GM19240 (cell line): ENCODE results near the gene TACSTD2.
"Not testable (repeated sequence)": the region's sequence is repeated elsewhere in the genome, so short reads cannot be mapped to it uniquely, and the experiment has no call there.

Source experiments
- DNase-seq: peaks from one replicate; pipeline ENCODE4 v3.0.0; 2011; ENCODE audit warnings: low spot score; ENCODE audit not compliant: insufficient read length

The TACSTD2 gene, protein sequence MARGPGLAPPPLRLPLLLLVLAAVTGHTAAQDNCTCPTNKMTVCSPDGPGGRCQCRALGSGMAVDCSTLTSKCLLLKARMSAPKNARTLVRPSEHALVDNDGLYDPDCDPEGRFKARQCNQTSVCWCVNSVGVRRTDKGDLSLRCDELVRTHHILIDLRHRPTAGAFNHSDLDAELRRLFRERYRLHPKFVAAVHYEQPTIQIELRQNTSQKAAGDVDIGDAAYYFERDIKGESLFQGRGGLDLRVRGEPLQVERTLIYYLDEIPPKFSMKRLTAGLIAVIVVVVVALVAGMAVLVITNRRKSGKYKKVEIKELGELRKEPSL

DNA sequence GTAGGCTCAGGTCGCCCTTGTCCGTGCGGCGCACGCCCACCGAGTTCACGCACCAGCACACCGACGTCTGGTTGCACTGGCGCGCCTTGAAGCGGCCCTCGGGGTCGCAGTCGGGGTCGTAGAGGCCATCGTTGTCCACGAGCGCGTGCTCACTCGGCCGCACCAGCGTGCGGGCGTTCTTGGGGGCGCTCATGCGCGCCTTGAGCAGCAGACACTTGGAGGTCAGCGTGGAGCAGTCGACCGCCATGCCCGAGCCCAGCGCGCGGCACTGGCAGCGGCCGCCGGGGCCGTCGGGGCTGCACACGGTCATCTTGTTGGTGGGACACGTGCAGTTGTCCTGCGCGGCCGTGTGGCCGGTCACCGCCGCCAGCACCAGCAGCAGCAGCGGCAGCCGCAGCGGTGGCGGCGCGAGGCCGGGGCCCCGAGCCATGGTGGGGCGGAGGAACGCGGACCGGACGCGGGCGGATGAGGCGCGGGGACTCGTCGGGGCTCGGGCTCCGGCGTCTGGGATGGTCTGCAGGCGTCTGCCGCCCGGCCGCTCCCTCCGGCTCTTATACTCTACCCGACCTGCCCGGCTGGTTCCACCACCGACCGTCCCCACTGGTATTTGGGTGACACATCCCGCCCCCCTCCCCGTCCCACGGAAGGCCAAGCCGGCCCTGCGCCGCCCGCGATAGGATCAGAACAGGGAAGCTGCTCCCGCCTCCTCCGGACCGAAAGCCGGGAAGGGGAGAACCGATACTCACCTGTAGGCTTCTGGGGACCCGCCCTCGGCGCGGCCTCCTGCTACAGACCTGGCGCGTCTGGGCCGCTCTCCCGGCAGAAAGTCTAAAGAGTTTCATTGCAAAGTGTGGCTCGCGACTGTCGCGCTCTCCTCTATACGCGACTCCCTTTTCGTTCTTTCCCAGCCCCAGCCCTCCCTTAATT lies at the start of gene TACSTD2:
TACSTD2 (minus strand) TSS at position 526 of the 927 bp plus-strand sequence; CDS start at position 430, 96 bp downstream.
- no peak for DNase-seq

DNA sequence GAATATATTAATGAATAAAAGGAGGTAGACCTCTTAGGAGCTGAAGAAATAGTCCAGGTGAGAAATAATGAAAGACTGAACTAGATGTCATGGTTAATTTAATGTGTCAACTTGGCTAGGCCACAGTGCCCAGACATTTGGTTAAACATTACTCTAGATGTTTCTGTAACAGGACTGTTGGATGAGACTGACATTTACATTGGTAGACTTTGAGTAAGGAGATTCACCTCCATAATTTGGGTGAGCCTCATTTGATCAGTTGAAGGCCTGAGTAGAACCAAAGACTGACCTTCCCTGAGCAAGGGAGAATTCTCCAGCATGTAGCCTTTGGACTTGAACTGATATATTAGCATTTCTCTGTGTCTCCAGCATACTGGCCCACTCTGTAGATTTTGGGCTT lies 49.2 kb upstream of the TACSTD2 start:
- no peak for DNase-seq

DNA sequence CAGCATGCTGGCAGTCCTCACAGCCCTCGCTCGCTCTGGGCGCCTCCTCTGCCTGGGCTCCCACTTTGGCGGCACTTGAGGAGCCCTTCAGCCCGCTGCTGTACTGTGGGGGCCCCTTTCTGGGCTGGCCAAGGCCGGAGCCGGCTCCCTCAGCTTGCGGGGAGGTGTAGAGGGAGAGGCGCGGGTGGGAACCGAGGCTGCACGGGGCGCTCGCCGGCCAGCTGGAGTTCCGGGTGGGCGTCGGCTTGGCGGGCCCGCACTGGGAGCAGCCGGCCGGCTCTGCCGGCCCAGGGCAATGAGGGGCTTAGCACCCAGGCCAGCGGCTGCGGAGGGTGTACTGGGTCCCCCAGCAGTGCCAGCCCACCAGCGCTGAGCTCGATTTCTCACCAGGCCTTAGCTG lies 46.2 kb upstream of the TACSTD2 start:
- not testable (repeated sequence) for DNase-seq

DNA sequence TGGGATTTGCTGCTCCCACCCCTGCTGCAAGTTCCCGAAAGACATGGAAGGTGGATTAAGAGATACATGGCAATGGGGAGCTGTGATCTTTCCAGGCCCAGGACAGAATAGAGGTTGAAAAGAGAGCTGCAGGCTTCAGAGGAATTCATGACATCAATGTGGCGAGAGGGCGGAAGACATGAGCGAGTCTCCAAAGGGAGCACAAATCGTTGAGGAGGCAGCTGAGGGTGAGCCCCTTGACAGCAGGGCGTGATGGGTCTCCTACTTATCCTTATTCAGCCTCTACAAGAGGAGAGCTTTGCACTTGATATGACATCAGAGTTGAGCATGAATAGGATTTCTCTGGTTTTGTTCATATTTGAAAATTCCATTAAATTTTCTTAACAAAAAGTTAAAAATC lies 45.5 kb upstream of the TACSTD2 start:
- DNase-seq, result no peak

DNA sequence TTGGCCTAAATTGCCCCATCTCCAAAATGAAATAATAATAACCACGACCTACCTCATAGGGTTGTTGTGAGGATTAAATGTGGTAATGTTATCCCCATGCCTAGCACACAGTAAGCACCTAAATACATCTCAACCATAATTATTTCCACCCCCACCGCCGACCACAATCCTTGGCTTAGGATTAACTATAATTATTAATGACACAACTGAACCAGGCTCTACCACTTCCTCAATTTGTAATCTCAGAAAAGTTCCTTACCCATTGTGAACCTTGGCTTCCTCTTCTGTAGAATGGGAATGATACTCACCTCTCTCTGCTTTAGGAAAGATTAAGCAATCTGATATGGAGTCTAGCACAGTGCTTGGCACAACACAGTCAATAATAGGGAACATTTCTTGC lies 44.3 kb upstream of the TACSTD2 start:
- DNase-seq, result no peak

DNA sequence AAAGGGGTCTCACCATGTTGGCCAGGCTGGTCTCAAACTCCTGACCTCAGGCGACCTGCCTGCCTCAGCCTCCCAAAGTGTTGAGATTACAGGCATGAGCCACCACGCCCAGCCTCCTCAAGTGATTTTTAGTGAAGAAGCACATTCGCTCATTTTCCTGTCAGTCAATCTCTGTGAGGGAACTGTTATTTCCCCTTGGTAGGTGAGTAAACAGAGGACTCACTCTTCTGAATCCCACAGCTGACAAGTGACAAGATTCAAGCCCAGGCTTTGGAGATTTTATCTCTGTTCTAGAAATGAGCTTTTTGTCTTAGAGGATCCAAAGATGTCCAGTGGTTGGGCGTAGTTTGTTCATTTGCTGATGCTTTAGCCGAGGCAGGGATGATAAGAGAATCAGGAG lies 43.9 kb upstream of the TACSTD2 start:
- no peak for DNase-seq

DNA sequence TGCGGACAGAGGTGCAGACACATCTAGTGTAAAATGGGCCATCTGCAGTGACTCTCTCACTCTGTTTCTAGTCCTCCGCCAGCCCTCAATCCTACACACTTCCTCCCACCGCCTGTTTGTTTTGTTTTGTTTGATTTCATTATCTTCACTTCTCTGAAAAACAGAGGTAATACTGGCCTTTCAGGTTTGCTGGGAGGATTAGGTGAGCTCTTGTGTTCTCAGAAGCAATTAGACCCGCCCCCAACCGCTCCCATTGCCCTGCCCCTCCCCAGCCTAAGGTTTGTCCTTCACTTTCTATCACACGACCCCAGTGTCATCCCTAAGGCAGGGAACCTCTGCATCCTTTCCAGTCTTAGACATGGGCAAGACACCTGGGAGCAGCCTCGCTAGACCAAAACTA lies 43.2 kb upstream of the TACSTD2 start:
- DNase-seq, result no peak

DNA sequence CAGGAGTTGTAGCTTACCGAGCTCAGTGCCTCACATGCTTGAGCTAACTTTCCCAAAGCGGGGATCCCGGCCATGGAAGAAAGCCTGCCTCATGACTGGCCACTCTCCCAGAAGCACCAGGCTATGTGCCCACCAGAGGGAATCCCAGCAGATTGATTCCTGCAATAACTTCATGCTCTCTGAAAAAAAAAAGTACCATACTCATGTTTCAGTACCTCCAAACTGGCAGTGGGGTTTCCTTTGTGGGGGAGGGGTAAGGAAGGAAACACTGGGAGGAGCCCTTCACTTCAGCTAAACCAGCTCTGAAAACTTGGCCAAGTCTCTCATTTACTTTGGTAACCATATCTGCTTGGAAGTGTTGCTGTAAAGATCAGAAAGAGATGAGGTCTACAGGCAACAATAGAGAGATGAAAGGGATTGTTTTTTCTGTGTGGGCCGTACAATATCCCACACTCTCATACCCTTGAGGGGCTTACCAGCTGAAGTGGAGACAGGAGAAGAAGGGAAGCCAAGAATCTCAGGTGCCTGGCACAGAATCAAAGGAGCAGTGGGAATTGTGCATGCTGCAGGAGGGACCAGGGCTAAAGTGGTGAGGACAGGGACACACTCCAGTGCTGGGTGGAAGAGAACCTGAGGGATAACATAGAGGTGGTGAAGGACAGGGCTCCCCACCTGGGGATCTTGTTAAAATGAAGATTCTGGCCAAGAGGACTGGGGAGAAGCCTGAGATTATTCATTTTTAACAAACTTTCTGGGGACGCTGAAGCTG lies 42.4 kb upstream of the TACSTD2 start:
- no peak for DNase-seq

DNA sequence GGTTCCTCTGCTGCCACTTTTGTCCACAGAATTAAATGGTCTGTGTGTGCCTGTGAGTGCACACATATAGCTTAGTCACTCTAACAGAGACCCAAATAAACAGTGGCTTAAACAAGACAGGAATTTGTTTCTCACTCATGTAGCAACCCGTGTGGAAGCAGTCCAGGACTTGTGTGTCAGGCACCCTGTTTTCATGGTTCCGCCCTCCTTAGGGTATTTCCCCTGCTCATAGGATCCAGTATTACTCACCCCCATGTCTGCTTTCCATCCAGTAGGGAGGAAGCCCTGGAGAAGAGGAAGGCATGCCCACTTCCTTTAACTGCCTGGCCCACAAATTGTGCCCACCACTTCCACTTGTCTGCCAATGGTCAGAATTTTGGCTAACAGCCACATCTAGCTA lies 41.3 kb upstream of the TACSTD2 start:
- no peak for DNase-seq

DNA sequence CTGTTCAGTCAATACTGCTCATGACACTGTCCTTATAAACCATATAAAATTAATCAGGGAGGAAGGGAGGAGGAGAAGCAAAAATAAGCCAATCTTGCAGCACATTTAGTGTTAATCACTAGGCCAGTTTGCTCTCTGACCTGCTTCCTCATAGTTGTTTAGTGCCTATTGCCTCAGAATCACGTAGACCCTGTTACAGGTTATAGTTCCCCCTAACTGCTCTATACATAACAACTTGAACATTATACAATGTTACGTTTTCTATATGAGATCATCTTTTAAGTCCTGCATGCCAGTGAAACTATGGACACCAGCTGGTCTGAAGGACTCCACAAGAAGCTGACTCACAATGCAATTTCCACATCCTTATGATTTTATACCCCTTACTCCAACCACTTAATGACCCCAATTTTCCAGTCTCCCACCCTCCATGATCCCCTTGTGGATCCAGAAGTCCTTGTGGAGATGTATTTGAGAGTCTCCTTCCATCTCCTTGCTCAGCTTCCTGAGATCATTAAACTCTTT lies 34.9 kb upstream of the TACSTD2 start:
- DNase-seq, result no peak

DNA sequence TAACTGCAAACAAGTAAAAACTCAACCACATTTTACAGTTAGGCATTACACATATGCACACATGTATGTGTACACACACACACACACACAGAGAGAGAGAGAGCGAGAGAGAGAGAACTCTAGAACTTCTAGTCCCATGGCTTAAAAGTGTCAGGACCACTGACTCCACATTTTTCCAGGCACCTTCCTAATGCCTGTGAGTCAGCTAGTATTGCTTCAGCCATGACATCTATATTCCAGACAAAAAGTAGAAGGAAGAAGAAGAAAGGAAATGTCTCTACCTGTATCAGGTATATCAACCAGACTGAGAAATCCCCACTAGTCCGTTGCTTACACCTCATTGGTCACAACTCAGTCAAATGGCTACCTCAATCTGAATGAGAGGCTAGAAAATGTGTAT lies 31.9 kb upstream of the TACSTD2 start:
- no peak for DNase-seq

DNA sequence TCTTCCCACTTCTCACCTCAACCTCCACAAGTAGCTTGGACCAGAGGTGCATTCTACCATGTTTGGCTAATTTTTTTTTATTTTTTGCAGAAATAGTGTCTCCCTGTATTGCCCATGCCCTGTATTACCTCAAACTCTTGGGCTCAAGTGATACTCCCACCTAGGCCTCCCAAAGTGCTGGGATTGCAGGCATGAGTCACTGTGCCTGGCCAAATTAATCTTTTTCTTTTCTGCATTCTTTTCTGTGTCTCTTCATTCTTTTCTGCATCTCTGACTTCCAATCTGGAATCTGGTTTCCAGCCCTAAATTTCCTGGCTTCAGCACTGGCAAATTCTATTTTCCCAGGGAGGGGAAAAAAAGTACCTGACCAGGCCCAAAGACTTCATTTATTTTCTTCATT lies 31.2 kb upstream of the TACSTD2 start:
- no peak for DNase-seq

DNA sequence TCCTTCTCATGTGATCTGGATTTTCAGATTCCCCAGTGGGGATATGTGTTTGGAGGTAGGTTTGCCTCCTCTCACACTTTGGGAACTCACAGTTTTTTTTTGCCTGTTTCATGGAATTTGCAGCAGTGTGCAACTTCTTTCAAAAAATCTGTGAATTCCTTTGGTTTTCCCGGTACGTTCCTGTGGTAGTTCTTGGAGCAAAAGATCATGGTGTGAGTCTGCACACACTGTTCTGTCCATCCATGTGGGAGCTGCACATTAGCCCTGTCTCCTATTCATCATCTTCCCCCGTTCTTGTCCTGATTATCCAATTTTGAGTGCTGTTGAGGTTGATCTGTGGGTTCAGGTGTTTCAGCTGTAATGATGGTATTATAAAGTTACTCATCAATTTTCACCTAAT lies 30.3 kb upstream of the TACSTD2 start:
- DNase-seq, result no peak

DNA sequence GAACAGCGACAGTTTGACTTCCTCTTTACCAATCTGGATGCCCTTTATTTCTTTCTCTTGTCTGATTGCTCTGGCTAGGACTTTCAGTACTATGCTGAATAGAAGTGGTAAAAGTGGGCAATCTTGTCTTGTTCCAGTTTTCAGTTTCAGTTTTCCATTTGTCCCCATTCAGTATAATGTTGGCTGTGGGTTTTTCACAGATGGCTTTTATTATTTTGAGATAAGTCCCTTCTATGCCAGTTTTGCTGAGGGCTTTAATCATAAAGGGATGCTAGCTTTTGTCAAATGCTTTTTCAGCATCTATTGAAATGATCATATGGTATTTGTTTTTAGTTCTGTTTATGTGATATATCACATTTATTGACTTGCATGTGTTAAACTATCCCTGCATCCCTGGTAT lies 24.9 kb upstream of the TACSTD2 start:
- not testable (repeated sequence) for DNase-seq

DNA sequence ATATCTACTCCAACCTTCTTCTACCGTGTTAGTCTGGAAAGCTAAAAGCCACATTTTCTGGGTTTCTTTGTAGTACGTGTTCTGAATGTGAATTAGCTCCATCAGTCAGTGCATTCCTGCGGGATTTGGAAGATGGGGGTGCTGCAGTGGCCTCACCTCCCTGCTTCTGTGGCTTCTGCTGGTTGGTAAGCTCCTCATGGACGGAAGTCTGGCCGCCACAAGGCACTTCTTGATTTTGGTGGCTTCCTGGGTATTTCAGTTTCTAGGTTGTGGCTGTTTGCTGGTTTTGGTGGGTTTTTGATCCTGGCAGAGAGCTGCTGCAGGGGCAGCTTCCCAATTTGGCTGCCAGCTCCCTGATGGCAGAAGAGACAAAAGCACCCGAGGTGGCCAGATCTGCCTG lies 20.9 kb upstream of the TACSTD2 start:
- no peak for DNase-seq

DNA sequence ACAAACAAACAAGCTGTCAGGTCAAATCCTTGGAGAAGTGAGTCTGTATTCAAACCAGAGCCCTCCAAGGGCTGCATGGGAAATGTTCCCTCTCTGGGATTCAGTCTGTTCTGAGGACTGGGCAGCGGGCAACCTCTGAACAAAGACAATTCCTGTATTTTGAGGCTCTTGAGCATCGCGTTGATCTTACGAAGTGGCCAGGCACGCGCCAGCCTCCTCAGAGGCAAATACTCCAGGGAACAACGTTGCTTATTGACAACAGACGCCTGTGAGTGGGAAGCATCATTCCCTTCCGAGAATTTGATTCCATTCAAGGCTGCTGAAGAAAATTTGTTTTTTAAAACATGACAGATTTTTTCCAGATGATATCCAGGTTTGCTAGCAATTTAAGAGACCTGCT lies 20.0 kb upstream of the TACSTD2 start:
- no peak for DNase-seq

DNA sequence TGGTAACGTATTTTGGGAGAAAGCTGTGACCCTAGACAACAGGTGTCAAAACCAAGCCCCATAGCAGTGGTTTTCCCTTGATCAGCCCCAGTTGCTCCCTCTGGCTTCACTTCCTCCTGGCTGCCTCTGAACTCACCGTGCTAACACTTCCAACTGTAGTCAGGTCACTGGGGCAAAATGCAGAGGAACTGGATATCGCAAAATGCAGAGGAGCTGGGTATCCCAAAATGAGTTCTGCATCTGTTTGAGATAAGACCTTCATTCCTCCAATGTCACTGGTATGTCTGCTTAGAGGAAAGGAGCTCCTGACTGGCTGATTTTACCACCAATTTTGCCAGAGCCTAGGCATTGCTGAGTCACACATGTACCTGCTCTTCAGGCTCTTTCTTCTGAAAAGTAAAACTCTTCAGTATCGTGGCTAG lies 19.6 kb upstream of the TACSTD2 start:
- DNase-seq, result no peak

DNA sequence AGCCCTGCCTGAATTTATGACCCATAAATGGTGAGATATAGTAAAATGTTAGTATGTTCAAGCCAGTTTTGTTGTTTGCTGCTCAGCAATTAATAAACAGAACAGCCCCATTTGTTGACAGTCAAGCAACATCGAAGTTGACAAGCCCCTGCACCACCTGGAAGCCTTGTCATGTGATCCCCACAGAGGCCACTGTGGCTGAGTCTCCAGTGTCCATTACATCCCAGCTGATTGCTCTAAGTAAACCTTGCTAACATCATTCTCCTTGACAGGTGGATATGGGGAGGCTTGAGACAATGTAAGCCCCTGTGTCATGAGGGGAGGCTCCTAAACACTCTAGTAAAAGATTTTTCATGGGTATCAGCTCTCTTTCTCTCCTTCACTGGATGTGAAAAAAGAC lies 17.5 kb upstream of the TACSTD2 start:
- no peak for DNase-seq

DNA sequence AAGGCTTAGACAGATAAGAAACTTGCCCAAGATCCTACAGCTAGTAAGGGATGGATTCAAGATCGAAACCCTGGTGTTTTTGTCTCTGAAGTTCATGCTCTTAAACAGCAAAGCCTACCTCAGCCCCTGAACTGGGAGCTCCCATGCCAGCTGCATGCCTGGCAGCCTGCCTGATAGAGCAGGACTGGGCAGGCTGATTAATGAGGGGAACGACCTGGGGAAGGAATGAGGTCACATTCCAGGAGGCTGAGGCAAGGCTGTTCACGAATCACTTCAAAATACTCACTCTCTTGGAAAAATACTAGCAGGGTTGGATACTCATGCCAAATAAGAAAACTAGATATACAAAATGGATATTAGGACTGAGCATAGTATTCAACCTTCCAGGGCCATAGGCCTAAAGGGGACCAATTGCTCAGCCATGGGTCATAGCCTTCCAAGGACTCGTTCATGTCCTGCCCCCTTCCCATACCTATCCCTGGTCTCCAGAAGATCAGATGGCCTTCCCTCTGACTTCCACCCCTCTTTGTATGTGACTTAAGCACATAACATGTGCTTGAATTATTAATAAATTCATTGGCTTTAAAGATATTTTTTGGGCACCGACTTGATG lies 15.6 kb upstream of the TACSTD2 start:
- DNase-seq, result no peak

DNA sequence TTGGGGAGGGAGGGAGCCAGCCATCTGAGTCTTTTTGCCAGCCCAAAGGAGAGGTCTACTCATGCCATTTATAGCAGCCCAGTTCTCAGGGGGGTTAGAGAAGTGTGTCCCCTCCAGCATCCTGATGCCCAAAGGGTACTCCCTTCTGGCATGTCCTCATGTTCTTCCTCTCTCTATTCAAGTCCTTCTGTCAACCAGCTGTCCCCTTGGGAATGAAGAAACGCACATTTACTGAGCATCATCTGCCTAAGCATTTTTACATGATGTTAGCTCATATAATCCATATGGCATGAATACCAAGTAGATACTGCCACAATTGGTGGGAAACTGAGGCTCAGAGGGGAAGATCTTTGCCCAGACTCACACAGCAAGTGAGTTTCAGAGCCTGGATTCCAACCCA lies 14.8 kb upstream of the TACSTD2 start:
- DNase-seq, result no peak

DNA sequence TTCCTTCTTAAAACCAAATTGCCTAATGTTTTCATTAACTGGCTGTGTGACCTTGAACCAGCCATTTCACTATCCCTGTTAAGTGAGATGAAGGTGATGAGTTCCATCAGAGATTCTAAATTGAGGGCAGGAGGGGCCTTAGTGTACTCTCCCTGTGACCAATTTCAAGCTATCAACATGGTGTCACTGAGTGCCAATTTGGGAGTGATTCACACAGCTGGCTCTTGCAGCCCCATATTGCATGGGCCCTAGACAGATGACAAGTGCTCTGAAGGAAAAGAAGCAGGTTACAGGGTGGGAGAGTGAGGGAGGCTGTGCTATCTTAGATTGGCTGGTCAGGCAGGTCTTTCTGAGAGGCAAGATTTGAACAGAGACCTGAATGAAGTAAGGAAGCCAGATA lies 13.0 kb upstream of the TACSTD2 start:
- no peak for DNase-seq
